HEK293T (cell line): ENCODE measurements around the gene TPX2.

Experiments used
- CTCF ChIA-PET: fragments of 350-600 bp; formaldehyde crosslinking; extraction: SDS; loops from one replicate; lab custom pipeline; 2021; ENCODE audit warnings: antibody characterized with exemption, inconsistent platforms; lab: Yijun Ruan, JAX
- POLR2A ChIA-PET: fragments of 350-600 bp; formaldehyde crosslinking; extraction: SDS; loops from one replicate; lab custom pipeline; 2020; ENCODE audit warnings: antibody characterized with exemption, inconsistent platforms; lab: Yijun Ruan, JAX
- DNase-seq: peaks from one replicate; pipeline ENCODE4 v3.0.0; 2012; ENCODE audit warnings: mixed read lengths; ENCODE audit errors: extremely low spot score
- ARNT ChIP-seq: fragments of 450-650 bp; IDR thresholded peaks from 2 replicates; pipeline ENCODE4 v1.6.1; 2017; ENCODE audit warnings: mild to moderate bottlenecking
- BHLHE40 ChIP-seq: fragments of 450-650 bp; IDR thresholded peaks from 2 replicates; pipeline ENCODE4 v1.6.1; 2016; ENCODE audit warnings: mild to moderate bottlenecking, moderate library complexity, borderline replicate concordance
- CTBP1 ChIP-seq: fragments of 450-650 bp; IDR thresholded peaks from 2 replicates; pipeline ENCODE4 v1.6.1; 2016; ENCODE audit warnings: borderline replicate concordance
- ELF4 ChIP-seq: fragments of 450-650 bp; IDR thresholded peaks from 2 replicates; pipeline ENCODE4 v1.6.1; 2017; ENCODE audit warnings: antibody characterized with exemption
- FOXA1 ChIP-seq: fragments of 450-650 bp; IDR thresholded peaks from 2 replicates; pipeline ENCODE4 v1.6.1; 2016; ENCODE audit warnings: mild to moderate bottlenecking
- FOXK2 ChIP-seq: fragments of 450-650 bp; IDR thresholded peaks from 2 replicates; pipeline ENCODE4 v1.6.1; 2016; ENCODE audit warnings: mild to moderate bottlenecking
- FOXM1 ChIP-seq: fragments of 450-650 bp; IDR thresholded peaks from 2 replicates; pipeline ENCODE4 v1.6.1; 2017; ENCODE audit warnings: mild to moderate bottlenecking, borderline replicate concordance
- HDGF ChIP-seq: fragments of 450-650 bp; IDR thresholded peaks from 2 replicates; pipeline ENCODE4 v1.6.1; 2017; ENCODE audit warnings: antibody characterized with exemption, borderline replicate concordance
- L3MBTL2 ChIP-seq: fragments of 450-650 bp; conservative IDR thresholded peaks from 2 replicates; pipeline ENCODE4 v1.6.1; 2016; ENCODE audit warnings: mild to moderate bottlenecking
- LEF1 ChIP-seq: fragments of 450-650 bp; IDR thresholded peaks from 2 replicates; pipeline ENCODE4 v1.6.1; 2017; ENCODE audit warnings: mild to moderate bottlenecking, borderline replicate concordance
- NFRKB ChIP-seq: fragments of 450-650 bp; IDR thresholded peaks from 2 replicates; pipeline ENCODE4 v1.6.1; 2016; ENCODE audit warnings: mild to moderate bottlenecking, moderate library complexity
- SP1 ChIP-seq: fragments of 450-650 bp; IDR thresholded peaks from 2 replicates; pipeline ENCODE4 v1.6.1; 2017
- SUZ12 ChIP-seq: fragments of 450-650 bp; IDR thresholded peaks from 2 replicates; pipeline ENCODE4 v1.6.1; 2016; ENCODE audit warnings: mild to moderate bottlenecking
- TARDBP ChIP-seq: fragments of 450-650 bp; IDR thresholded peaks from 2 replicates; pipeline ENCODE4 v1.6.1; 2016
- ZNF384 ChIP-seq: fragments of 450-650 bp; IDR thresholded peaks from 2 replicates; pipeline ENCODE4 v1.6.1; 2016
- TF ChIP-seq, protein P1 (sequence below): fragments of 450-650 bp; IDR thresholded peaks from 2 replicates; pipeline ENCODE4 v1.6.1; 2016

TPX2 gene, protein sequence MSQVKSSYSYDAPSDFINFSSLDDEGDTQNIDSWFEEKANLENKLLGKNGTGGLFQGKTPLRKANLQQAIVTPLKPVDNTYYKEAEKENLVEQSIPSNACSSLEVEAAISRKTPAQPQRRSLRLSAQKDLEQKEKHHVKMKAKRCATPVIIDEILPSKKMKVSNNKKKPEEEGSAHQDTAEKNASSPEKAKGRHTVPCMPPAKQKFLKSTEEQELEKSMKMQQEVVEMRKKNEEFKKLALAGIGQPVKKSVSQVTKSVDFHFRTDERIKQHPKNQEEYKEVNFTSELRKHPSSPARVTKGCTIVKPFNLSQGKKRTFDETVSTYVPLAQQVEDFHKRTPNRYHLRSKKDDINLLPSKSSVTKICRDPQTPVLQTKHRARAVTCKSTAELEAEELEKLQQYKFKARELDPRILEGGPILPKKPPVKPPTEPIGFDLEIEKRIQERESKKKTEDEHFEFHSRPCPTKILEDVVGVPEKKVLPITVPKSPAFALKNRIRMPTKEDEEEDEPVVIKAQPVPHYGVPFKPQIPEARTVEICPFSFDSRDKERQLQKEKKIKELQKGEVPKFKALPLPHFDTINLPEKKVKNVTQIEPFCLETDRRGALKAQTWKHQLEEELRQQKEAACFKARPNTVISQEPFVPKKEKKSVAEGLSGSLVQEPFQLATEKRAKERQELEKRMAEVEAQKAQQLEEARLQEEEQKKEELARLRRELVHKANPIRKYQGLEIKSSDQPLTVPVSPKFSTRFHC

GRCh38 chr20:31738729-31739549 lies at the start of gene TPX2:
Gene TPX2, plus strand, starts transcription at chr20:31739290. Its CDS starts 18,187 bp downstream, at chr20:31757477.
- POLR2A ChIA-PET = interaction anchor here (0.6 to 2.6 kb wide), 15 partner anchors 9 to 166 kb away, joined by 3 to 16 read pairs (median 4); partner anchors contain the start of genes BCL2L1 and ID1
- peak; percentile 98 for DNase-seq
- TF ChIP-seq HDGF (no peak), FOXM1 (peak; percentile 98), L3MBTL2 (peak; percentile 56), SP1 (no peak), ELF4 (peak; percentile 86), FOXK2 (no peak), LEF1 (no peak)
- CTCF ChIA-PET = interaction anchor here (0.5 to 1.0 kb wide), 3 partner anchors 13 to 103 kb away, joined by 3 to 5 read pairs (median 3); no protein-coding TSS in a partner anchor

- no peak for DNase-seq
- ChIA-PET CTCF (no interaction called here), POLR2A (no interaction called here)
- no peak for TF ChIP-seq HDGF
- TF ChIP-seq FOXA1 = no peak
- TF ChIP-seq FOXM1 = no peak
- TF ChIP-seq CTBP1 = no peak
- no peak for TF ChIP-seq SUZ12
- TF ChIP-seq NFRKB = no peak
- TF ChIP-seq ARNT = no peak
- no peak for TF ChIP-seq LEF1
- no peak for TF ChIP-seq ELF4
- TF ChIP-seq L3MBTL2 = no peak
- no peak for TF ChIP-seq BHLHE40
- TF ChIP-seq SP1 = no peak
- no peak for TF ChIP-seq TARDBP
- no peak for TF ChIP-seq FOXK2
- TF ChIP-seq, protein P1, sequence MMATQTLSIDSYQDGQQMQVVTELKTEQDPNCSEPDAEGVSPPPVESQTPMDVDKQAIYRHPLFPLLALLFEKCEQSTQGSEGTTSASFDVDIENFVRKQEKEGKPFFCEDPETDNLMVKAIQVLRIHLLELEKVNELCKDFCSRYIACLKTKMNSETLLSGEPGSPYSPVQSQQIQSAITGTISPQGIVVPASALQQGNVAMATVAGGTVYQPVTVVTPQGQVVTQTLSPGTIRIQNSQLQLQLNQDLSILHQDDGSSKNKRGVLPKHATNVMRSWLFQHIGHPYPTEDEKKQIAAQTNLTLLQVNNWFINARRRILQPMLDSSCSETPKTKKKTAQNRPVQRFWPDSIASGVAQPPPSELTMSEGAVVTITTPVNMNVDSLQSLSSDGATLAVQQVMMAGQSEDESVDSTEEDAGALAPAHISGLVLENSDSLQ = no peak
- no peak for TF ChIP-seq ZNF384
These were observed 48.9 kb upstream of the TPX2 start for GRCh38 chr20:31690124-31690666.

DNA sequence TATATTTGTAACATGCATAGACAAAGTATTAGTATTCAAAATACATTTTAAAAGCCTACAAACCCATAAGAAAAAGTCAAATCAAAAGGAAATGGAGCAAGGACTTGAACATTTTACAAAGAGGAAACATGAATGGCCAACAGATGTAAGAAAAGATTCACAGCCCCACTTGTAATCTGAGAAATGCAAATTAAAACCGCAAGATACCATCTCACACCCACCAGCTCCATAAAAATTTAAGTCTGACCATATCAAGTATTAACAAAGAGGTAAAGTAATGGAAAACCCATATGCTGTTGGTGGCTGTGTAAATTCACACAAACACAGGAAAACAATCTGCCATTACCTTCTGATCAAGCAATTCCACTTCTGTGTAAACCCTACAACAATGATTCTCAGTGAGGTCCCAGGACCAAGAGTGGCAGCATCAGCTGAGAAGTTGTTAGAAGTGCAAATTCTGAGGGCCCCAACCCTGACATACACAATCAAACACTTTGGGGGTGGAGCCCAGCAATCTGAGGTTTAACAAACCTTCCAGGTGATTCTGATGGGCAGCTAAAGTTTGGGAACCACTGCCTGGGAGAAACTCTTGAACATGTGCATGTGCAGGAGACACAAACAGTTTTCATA lies 47.3 kb upstream of the TPX2 start:
- TF ChIP-seq CTBP1 (no peak), FOXA1 (no peak), BHLHE40 (no peak), NFRKB (no peak), ELF4 (no peak), HDGF (no peak), TARDBP (no peak), SP1 (no peak), SUZ12 (no peak), FOXK2 (no peak), ARNT (no peak), LEF1 (no peak), L3MBTL2 (no peak), ZNF384 (no peak), FOXM1 (no peak)
- TF ChIP-seq, protein P1 = no peak
- POLR2A ChIA-PET = interaction anchor here (1.0 to 1.1 kb wide), 2 partner anchors 32 to 99 kb away, joined by 3 read pairs; no protein-coding TSS in a partner anchor
- DNase-seq = no peak
- CTCF ChIA-PET = interaction anchor here (0.6 to 1.1 kb wide), 2 partner anchors 30 to 166 kb away, joined by 3 to 4 read pairs; no protein-coding TSS in a partner anchor

DNA sequence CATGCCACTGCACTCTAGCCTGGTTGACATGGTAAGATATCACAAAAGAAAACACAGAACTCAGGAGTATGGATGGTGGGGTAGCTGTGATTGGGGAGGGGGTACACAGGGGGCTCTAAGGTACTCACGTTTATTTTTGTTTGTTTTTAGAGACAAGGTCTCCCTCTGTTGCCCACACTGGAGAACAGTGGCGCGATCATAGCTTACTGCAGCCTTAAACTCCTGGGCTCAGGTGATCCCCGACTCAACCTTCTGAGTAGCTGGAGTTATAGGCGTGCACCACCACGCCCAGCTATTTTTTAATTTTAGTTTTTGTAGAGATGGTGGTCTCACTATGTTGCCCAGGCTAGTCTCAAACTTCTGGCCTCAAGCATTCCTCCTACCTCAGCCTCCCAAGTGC lies 45.7 kb upstream of the TPX2 start:
- no peak for DNase-seq
- ChIA-PET POLR2A (interaction anchor here (0.9 kb wide), 1 partner anchor 45 kb away, joined by 3 read pairs; the partner anchor contains the start of gene TPX2), CTCF (interaction anchor here (1.1 to 1.6 kb wide), 2 partner anchors 30 to 32 kb away, joined by 3 to 5 read pairs; no protein-coding TSS in a partner anchor)
- TF ChIP-seq BHLHE40 = no peak
- TF ChIP-seq LEF1 = no peak
- no peak for TF ChIP-seq CTBP1
- TF ChIP-seq SUZ12 = no peak
- no peak for TF ChIP-seq FOXM1
- TF ChIP-seq, protein P1 = no peak
- no peak for TF ChIP-seq FOXA1
- TF ChIP-seq ARNT = no peak
